Measurements from ENCODE around the gene LCAT.
A peak's percentile ranks its signal among the peaks of the same experiment; 100 is the strongest.
"Not testable (repeated sequence)": the region's sequence is repeated elsewhere in the genome, so short reads cannot be mapped to it uniquely, and the experiment has no call there.

LCAT gene

DNA sequence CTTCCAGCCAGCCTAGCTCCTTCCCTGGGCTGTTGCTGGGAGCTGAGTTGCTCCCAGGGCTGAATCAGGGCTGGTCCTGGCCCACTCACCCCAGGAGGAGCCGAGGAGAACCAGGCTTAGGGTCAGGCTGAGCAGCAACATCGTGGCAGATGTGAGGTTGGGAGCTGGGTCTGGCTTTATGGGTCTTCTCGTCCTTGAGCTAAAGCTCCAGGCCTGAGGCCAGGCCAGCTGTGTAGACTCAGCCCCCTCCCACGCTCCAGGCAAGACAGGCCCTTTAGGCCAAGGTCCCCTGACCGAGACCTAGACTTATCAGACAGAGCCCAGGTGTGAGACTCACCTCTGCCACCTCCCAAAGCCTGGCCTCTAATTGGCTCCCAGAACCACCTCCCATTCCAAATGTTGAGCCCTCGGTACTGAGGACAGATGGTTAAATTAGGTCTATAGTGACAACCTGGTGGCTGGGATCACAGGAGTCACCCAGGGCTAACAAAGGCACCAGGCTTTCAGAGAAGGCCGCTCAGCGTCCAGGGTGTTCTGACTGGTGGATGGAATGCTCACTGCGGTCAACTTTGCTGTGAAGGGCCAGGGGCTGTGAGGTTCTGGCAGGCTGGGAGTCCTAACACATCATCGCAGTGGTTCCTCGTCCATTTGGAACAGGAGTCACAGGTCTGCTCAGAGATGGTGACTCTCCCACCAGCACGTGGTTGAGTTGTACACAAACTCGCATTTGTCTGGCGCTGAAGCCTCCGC is 12.0 kb downstream of the LCAT start, which contains the start of gene CTRL:
TSS of gene CTRL (minus strand) at position 151 of the 750 bp plus-strand sequence. CDS start at position 141, 10 bp downstream.
- DNase-seq (ENCODE audit: low read depth), result no peak

DNA sequence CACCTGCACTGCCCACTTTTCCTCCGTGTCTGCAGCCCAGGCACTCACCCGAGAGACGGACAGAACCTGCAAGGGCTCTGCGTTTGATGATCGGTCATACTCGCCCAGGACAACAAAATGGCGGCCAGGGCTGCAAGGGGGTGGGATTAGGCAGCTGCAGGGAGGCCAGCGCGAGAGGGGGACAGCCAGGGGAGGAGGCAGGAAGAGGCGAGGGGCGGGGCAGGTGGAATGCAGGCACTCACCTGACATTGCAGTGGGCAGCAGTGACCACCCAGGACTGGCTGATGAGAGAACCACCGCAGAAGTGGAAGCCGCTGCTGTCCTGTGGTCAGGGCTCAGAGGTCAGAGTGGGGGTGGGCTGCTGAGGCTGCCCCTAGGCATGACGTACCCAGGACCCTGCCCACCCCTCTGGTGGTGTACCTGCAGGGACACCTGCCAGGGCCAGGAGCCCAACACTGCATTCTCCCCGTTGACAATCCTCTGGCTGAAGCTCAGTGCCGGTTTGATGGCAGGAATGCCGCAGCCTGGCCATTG is 13.2 kb downstream of the LCAT start:
- no peak for DNase-seq (ENCODE audit: low read depth)

DNA sequence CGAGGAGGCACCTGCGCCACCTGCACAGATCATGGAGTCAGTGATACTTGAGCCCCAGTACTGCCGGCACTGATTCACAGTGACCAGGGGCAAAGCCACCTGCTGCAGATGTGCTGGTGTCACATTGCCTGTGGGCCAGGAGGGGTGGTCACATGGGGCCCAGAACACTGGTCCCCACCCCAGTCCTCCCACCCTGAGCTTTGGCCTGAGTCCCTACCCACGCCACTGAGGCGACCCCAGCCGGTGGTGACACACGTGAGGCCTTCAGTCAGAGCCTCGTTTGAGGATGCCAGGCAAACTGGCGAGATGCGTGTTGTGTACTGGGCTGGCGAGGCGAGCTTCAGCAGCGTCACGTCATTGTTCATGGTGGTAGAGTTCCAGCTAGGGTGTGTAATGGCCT is 13.7 kb downstream of the LCAT start:
- no peak for DNase-seq (ENCODE audit: low read depth)

DNA sequence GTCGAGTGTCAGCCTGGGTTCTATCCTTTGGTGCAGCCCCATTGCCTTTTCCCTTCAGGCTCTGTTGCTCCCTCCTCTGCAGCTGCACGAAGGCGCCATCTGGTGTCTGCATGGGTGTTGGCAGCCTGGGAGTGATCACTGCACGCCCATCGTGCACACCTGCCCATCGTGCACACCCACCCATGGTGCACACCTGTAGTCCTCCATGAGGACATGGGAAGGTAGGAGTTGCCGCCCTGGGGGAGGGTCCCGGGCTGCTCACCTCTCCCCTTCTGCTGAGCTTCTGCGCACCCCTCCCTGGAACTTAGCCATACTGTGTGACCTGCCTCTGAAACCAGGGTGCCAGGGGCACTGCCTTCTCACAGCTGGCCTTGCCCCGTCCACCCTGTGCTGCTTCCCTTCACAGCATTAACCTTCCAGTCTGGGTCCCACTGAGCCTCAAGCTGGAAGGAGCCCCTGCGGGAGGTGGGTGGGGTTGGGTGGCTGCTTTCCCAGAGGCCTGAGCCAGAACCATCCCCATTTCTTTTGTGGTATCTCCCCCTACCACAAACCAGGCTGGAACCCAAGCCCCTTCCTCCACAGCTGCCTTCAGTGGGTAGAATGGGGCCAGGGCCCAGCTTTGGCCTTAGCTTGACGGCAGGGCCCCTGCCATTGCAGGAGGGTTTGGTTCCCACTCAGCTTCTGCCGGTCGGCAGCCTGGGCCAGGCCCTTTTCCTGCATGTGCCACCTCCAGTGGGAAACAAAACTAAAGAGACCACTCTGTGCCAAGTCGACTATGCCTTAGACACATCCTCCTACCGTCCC is 15.2 kb downstream of the LCAT start:
- peak; percentile 45 for DNase-seq (ENCODE audit: low read depth)

DNA sequence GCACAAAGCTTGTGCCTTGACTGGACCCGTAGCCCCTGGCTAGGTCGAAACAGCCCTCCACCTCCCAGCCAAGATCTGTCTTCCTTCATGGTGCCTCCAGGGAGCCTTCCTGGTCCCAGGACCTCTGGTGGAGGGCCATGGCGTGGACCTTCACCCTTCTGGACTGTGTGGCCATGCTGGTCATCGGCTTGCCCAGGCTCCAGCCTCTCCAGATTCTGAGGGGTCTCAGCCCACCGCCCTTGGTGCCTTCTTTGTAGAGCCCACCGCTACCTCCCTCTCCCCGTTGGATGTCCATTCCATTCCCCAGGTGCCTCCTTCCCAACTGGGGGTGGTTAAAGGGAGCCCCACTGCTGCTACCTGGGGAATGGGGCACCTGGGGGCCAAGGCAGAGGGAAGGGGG is 15.8 kb downstream of the LCAT start:
- DNase-seq (ENCODE audit: low read depth), result no peak

DNA sequence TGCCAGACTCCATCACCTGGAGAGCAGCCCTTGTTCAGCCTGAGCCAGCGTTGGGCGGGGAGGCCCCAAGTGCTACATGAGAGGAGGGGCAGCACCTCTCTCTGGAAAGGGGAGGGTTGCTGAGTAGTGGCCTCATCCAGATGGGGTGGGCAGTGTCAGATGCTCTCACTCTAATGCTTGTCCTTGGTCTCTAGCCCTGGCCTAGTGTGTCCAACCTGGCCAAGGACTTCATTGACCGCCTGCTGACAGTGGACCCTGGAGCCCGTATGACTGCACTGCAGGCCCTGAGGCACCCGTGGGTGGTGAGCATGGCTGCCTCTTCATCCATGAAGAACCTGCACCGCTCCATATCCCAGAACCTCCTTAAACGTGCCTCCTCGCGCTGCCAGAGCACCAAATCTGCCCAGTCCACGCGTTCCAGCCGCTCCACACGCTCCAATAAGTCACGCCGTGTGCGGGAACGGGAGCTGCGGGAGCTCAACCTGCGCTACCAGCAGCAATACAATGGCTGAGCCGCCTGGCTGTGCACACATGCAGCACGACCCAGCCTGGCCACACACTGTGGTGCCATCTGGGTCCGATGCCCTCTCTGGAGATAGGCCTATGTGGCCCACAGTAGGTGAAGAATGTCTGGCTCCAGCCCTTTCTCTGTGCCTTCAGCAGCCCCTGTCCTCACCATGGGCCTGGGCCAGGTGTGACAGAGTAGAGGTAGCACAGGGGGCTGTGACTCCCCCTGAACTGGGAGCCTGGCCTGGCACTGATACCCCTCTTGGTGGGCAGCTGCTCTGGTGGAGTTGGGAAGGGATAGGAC is 16.6 kb downstream of the LCAT start:
- no peak for DNase-seq (ENCODE audit: low read depth)

DNA sequence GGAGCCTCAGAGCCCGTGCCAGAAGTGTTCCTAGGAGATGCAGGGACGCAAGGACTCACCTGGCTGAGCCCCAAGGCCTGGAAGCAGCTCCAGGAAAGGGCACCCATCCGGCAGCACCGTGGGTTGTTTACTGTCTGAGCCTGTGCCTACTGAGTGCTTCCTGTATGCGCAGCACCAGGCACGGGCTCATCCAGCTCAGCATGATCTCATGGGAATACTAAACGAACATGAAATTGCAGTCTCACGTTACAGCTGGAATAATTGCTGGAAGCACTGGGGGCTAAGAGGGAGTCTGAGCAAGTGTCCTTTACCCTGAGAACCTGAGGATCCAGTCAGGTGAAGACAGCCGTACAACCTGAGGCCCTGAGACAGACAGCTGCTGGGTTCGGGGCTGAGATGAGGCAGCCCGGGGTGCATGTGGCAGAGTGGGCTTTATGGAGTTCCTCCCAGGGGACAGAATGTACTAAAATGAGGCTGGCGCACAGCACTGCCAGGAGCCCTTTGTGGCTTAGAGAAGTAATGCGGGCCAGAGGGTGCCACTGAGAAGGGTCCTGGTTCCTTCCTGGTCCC is 17.7 kb downstream of the LCAT start:
- peak; percentile 28 for DNase-seq (ENCODE audit: low read depth)

DNA sequence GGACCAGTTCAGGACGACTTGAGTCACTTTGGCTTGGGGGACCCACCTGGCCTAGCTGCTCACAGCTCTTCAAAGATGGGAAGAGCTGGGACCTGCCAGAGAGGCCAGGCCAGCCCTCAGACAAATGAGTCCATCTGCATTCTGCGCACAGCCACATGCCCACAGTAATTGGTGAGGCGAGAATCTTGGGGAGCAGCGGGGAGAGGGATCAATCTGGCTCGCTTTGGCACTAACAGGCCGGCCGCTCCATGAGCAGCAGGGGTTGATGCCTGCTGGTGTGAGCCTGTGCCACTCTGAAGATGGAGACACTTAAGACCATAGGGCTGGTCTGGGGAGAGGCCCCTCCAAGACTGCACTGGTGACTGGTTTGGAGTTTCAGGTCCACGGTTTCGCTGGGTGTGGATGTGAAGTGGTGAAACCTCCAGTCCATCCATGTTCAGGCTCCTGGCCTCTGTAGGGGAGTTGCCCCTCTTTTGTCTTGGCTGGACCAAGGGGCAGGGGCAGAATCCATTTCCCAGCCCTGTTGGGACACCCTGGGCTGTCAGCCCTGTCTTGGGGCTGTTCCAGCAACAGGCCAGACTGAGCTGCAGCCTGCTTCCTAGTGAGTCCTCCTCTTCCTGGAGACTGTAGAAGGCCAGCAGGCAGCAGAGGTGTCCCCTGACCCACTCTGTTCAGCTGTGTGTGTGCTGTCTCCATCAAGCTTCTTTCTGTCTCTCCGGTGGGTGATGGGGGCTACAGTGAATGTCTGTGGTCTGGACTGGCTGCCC is 19.6 kb downstream of the LCAT start:
- no peak for DNase-seq (ENCODE audit: low read depth)

DNA sequence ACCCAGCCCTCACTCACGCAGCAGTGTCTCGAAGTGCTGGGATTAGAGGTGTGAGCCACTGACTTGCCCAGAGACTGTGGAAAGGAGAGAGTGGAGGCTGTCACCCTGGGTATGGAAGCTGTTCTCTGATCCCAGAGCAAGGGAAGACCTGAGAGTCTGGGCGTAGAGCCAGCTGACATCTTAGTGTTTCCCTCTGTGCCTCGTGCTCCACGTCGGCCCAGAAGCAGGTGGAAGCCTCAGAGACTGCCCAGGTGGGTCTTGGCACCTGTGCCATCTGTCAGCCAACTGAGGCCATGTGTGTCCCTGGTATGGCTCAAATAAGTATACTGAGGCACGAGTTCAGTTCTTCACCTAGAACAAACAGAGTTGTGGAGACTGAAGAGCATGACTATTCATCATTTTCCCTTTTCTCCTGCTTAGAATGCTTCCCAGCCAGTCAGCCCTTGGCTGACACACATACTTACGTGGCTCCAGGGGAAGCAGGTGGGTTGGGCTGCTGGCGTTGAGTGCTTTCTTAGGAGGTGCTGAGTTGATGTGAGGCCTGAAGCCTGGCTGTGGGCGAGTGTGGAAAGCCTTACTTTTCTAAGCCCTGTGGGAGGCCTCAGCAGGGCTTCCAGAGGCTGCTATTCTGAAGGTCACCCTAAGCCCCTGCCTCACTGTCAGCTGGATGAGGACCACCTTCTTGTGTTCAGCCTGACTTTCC is 20.4 kb downstream of the LCAT start:
- DNase-seq (ENCODE audit: low read depth), result no peak

DNA sequence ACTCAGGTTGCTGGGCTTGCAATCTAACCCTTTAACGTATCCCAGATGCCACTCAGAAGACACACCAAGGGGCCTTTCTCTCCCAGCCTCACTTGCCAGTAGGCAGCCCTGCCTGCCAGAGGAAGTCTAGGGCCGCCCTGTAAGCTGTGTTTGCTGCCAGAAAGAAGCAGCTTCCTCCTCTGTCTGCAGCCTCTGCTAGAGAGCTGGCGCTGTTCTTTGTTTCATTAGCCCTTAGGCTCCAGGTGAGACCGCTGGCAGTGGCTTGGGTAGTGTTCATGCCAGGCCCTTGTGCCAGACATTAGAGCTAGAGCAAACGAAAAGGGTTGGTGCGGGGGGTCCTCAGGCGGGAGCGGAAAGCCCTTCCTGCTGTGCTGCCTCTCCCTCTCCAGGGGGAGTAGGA is 21.2 kb downstream of the LCAT start:
- DNase-seq (ENCODE audit: low read depth), result no peak

DNA sequence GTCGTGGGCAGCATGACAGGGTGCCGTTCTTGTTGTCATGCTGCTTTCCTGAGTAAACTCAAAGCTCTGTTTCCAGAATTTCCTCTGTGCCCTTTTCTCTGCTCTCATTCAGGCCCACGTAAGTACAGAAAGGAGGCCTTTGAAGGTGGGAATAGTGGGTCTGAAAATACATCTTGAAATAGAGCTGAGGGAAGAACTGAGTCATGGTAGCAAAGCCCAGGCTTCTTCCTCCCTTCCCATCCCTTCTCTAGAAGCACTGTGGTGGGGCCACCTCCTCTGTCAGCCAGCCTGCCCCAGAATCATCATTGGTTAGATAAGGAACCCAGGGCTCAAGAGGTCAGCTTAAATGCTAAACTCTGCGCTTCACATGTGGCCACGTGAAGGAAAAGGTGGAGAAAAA is 21.7 kb downstream of the LCAT start:
- peak; percentile 45 for DNase-seq (ENCODE audit: low read depth)

DNA sequence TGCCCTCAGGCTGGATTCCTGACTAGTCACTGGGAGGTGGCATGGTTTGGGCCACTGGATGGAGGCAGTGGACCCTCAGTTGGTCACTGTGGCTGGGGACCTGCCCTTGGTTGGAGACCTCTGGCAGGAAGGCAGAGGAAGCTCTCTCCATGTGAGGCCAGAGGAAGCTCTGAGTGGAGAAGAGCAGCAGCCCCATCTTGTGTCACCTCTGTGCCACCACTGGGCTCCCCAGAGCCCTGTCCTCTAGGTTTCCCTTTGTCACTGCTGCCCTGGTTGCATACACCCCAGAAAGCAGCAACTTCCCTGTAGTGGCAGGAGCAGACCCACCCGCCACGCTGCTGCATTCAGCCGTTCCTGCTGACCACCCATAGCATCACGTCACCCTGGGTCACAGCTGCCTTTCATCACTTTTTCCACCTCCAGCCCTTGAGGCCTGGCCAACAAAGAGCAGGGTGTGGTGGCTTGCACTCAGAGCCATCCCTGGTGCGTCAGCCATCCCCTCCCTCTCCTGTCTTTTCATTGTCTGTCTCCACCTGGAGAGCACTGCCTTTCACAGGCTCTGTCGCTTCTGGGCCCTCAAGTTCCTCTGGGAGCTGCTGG is 24.2 kb downstream of the LCAT start:
- no peak for DNase-seq (ENCODE audit: low read depth)

DNA sequence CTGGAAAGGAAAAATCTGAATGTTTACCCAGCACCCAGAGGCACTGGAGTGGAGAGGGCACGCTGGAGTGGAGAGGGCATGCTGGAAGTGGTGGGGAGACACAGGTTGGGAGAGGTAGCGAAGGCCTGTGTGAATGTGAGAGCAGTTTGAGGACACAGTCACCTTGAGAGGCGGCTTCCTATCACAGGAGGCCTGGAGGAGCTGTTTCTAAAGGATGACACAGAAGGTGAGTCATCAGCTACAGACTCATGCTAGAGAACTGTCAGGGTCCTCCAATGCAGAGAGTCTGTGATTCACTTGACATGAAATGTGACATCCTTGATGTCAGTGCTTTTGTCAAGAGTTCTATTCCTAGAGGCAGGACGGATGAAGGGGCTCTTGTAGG is 26.1 kb downstream of the LCAT start:
- DNase-seq (ENCODE audit: low read depth), result peak; percentile 87

DNA sequence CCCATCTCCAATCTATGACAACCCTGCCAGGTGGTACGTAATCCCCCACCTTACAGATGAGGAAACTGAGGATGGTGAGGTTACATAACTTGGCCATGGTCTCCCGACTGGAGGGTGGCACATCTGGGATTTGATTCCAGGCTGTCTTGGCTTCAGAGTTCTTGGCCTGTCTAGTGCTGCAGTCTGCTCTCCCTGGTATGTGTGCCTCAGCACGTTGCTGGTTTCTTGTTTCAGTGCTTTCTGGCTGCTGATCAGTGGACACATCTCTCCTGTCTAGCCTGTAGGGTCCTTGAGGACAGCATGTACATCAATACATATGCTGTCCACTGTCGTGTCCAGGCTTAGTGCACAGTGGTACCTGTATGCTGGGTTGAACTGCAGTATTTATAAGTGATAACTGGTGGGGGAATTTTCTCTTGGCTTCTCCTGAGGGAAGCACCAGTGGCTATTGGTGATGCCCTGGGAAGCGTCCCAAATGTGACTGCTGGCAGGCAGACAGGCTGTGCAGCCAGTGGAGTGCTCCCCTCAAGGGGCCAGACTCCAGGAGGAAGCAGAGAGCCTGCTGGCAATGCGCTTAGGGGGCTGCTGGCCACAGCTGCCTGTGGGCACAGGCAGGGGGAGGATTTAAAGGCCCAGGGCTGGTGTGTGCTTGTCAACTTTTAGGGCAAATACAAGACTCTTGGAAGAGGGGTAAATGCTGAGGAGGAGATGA is 26.6 kb downstream of the LCAT start:
- no peak for DNase-seq (ENCODE audit: low read depth)

DNA sequence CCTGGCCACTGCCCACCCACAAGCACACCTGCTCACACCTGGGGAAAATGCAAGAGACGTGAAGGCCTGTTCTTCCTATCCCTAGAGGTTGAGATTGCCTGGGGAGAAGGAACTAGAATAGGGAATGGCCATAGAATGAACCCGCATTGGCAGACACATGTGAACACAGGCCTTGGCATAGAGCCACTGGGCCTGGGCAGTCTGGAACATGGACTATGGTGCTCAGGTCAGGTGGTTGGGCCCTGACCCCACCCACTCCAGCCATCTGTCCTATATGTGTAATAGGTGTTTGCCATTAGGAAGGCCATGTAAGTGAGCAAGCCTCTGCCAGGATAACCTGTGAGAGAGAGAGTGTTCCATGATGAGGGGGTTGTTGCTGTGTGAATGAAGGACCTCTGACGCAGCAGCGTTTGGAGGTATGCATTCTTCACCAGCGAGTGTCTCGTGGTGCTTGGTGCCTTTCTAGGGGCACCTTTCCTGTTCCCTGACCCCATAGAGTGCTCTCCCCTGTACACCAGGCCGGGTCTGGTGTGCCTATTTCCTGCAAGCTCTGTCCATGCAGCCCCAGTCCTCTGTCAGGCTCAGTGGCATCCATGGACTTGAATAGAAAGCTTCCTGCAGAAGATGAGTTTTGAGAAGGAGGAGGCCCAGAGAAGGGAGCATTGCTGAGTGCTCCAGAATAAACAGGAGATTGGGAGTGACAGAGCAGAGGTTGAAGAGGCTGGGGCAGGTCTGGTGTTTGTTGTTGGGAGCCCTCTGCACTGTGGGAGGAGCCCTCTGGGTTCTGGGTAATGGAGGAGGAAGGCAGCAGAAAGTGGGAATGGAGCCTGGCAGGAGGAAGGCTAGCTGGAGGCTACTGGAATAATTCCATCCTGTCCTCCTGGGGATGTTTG is 27.8 kb downstream of the LCAT start:
- DNase-seq (ENCODE audit: low read depth), result no peak

DNA sequence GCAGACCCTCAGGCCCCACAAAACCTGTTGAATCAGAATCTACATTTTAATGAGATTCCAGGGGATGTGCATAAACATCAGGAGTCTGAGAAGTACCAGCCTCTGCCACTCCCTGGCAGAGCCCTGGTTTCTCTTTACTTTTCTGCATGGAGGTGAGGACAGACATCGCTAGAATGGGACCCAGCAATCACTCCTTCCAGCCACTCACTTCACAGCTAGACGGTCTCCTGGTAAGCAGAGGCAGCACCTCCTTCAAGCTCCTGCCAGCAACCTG is 28.5 kb downstream of the LCAT start:
- not testable (repeated sequence) for DNase-seq (ENCODE audit: low read depth)

DNA sequence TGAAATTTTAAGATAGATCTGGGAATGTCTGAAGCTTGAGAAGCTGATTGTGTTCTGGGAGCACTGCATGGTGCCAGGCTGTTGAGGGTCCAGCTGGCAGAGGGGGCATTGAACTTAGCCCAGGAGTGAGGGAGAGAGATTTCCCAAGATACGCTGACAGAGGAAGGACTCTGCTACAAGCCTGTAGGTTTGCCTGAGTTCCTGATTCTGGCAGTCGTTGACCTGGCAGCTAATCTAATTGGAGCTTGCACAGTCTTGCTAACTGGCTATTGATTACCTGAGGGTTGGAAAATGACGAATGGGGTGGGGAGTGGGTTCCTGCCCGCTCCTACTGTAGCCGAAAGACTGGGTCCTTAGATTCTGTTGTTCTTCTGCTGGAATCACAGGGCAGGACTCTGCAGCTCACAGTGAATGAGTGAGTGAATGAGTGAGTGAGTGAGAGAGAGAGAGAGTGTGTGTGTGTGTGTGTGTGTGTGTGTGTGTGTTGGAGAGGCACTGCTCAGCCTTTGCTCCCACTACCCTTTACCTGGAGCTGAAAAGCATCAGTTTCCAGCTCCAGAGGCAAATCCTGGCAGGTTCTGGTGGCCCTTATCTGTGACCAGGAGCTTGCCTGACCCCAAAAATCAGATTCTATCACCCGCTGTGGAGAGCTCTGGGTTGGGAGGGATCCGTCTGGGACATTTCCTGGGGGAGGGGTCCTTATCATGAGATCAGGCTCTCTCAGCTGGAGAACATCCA is 29.0 kb downstream of the LCAT start:
- no peak for DNase-seq (ENCODE audit: low read depth)

DNA sequence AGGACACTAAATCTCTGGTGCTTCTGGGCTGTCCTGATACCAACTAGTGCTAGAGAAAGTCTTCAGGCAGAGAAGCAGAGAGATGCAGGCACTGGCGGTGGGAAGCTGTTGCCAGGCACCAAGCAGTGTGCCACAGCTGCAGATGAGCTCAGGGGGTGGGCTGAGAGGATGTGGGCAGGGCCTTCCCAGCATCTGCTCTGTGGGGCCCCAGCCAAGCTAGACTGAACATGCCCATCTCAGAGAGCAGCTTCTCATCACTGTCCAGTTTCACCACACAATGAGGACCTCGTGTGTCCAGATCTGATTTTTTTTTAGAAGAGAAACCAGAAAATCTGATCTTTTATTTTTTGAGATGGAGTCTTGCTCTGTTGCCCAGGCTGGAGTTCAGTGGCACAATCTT is 33.8 kb downstream of the LCAT start:
- peak; percentile 58 for DNase-seq (ENCODE audit: low read depth)
